Measurements from ENCODE around the gene COLQ.
"Not testable (repeated sequence)": the region's sequence is repeated elsewhere in the genome, so short reads cannot be mapped to it uniquely, and the experiment has no call there.

Gene COLQ

GRCh38 chr3:15427182-15427880 lies 94.2 kb downstream of the COLQ start, which contains the start of the genes EAF1 and METTL6:
EAF1 (plus strand) TSS chr3:15427598; CDS start chr3:15427780, 182 bp downstream.
METTL6 (minus strand) TSS chr3:15427544; CDS start chr3:15426511, 1,033 bp downstream.
- DNase-seq (ENCODE audit: low read depth) = peak; percentile 49

GRCh38 chr3:15426579-15427118 lies 94.9 kb downstream of the COLQ start:
- DNase-seq (ENCODE audit: low read depth) = no peak

DNA sequence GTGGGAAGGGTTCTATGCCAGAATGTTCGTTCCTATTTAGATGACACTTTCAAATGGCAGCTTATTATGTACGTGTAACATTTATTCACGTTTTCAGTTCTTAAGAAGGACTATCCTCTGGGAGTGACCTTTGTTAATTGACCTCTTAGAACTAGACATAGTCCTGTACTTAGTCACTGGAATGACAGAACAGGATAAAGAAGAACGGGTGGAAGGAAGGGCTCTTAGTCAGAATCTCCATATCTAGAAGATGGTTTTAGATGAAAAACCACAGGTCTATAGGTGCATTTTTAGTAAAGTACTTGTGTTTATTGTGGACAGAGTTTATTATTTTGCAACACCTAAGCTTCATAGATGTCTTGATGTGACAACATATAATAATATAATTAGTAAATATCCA lies 100.6 kb downstream of the COLQ start:
- no peak for DNase-seq (ENCODE audit: low read depth)

GRCh38 chr3:15410966-15411365 lies 110.5 kb downstream of the COLQ start:
- not testable (repeated sequence) for DNase-seq (ENCODE audit: low read depth)

DNA sequence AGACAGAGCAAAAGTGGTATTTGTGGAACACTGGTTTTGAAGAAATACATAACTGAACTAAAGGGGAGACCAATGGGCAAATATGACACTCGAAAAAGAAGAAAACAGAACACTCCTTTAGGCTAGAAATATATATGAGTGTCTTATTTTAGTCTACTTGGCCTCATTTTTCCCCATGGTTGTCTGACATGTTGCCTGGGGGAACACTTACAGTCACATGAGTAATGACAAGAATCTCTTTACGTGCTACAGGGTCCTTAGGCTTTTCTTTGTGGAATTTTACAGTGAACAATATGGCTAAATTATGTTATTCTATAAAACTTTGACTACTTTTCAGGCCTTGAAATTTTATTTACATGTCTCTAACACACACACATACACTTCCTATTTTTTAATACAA lies 111.7 kb downstream of the COLQ start:
- no peak for DNase-seq (ENCODE audit: low read depth)

- DNase-seq (ENCODE audit: low read depth) = no peak
Observed at GRCh38 chr3:15409239-15409638, 112.3 kb downstream of the COLQ start.

- peak; percentile 21 for DNase-seq (ENCODE audit: low read depth)
Observed at GRCh38 chr3:15405448-15406050, 116.0 kb downstream of the COLQ start.

DNA sequence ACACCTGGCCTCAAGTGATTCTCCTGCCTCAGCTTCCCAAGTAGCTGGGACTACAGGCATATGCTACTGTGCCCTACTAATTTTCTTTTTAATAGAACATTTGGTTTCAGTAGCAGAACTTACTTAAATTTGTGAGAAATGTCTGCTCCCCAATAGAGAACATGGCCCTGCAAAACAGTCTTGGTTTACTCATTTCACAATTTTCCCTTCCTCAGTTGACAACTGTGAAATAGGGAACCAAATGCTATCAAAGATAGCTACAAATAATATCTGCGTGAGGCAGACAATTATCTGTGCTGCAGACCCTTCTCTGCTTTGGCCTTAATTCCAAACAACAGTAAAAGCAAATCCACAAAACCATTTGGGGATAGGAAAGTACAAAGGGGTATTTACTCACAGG lies 116.7 kb downstream of the COLQ start:
- no peak for DNase-seq (ENCODE audit: low read depth)

- no peak for DNase-seq (ENCODE audit: low read depth)
Observed at GRCh38 chr3:15403965-15404364, 117.5 kb downstream of the COLQ start.

GRCh38 chr3:15403495-15403894 lies 118.0 kb downstream of the COLQ start:
- DNase-seq (ENCODE audit: low read depth) = no peak

GRCh38 chr3:15401936-15402335 lies 119.6 kb downstream of the COLQ start:
- no peak for DNase-seq (ENCODE audit: low read depth)
